Choroid plexus epithelial cell (primary cell): Measurements from ENCODE around the gene AUTS2.
"Not testable (repeated sequence)": the region's sequence is repeated elsewhere in the genome, so short reads cannot be mapped to it uniquely, and the experiment has no call there.

Source experiments
- DNase-seq: peaks from one replicate; pipeline ENCODE4 v3.0.0-alpha.2; 2010; ENCODE audit warnings: low read depth
- H3K4me3 ChIP-seq: 2 replicates; pipeline ENCODE4 v1.5.1; 2011; ENCODE audit warnings: low read depth, mild to moderate bottlenecking, control low read depth, low read length, moderate library complexity
- TF ChIP-seq, protein P1 (sequence below): conservative IDR thresholded peaks from 2 replicates; pipeline ENCODE4 v1.5.1; 2011; ENCODE audit warnings: low read depth, mild to moderate bottlenecking, control low read depth, inconsistent platforms, low read length, moderate library complexity

The AUTS2 gene

DNA sequence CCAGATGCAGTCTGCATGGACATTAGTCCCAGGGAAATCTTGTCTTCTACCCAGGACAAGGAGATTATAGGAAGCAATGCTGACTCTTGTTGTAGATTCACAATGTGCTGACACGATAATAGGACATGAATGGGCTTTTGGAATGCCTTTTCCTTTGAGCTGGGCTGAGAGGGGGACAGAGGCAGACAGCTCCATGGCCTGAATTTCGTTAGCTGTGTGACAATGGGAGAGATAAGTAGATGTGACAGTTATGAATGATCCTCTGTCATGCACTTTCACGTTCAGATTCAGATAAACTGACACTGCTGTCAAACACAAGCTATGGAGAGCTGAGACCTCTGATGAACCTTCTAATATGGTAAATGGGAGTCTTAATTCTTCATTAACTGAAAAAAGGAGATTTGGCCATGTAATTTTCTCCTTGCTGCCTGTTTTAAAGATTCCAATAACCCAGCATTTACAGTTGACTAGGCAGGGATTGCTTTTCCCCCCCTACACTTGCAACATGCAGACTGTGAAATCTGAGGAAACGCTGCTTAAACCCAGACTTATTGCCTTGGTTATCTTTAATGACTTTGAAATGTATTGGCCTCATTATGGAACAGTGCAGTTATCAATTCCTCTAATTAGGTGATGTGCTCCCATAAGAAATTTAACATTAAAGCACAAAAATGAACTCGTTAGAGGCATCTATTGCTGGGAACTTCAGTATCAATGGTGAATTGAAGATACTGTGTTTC is 669.3 kb downstream of the AUTS2 start:
- no peak for DNase-seq
- H3K4me3 ChIP-seq: no peak overlapping the region
- TF ChIP-seq, protein P1, sequence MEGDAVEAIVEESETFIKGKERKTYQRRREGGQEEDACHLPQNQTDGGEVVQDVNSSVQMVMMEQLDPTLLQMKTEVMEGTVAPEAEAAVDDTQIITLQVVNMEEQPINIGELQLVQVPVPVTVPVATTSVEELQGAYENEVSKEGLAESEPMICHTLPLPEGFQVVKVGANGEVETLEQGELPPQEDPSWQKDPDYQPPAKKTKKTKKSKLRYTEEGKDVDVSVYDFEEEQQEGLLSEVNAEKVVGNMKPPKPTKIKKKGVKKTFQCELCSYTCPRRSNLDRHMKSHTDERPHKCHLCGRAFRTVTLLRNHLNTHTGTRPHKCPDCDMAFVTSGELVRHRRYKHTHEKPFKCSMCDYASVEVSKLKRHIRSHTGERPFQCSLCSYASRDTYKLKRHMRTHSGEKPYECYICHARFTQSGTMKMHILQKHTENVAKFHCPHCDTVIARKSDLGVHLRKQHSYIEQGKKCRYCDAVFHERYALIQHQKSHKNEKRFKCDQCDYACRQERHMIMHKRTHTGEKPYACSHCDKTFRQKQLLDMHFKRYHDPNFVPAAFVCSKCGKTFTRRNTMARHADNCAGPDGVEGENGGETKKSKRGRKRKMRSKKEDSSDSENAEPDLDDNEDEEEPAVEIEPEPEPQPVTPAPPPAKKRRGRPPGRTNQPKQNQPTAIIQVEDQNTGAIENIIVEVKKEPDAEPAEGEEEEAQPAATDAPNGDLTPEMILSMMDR: no peak

DNA sequence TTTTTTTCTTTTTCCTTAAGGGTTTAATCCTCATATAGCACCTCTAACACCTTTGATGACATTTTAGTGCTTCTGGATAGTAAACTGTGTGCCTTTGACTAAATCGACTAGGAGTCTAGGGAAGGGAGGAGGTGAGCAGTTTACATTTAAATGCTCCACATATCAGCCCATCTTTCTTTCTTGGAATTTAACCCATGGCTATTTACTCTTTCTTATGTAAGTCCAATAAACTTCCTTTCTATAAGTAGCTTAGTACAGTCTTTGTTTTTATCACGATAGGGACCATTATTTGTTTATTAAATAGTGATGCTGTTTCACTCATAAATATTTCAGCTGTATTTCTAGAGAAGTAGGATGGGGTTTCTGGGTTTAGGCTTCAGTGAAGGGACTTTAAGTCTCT is 669.9 kb downstream of the AUTS2 start:
- no peak for DNase-seq
- H3K4me3 ChIP-seq: no peak overlapping the region
- TF ChIP-seq, protein P1: no peak

DNA sequence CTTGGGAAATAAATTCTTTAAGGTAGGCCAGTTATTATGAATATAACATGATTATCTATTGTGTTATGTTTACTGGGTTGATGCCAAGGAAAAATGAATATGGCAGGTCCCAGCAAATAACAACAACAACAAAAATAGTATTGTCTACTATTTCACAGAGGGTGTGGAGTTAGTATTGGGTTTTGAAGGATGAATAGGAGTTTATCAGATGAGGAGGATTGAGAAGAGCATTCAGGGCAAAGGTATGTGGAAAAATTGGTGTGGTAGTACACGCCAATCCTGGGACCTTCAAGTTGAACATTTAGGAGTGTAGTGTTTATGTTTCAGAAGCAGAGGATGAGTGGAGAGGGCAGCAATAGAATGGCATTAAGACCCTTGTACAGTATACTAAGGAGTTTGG is 671.9 kb downstream of the AUTS2 start:
- TF ChIP-seq, protein P1: no peak
- no peak overlapping the region for H3K4me3 ChIP-seq
- no peak for DNase-seq

DNA sequence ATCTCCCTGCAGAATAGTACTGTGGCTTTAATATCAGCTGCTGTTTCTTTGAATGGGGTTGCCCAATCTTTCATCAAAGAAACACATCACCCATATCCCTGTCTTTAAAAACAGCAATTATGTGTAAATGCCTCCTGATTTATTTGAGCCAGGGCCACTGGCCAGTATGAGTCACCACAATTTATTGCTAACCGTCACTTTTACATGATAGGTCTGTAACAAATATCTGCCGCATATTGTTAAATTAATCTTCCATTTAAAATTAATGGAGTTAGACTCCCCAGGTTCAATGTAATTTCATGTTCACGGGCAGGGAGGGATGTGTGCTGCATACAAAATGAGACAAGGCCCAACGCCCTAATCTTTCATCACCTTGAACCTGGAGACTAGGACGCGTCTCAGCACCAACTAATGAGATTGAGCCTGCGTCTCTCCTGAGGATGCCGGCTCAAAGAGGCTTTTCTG is 673.4 kb downstream of the AUTS2 start:
- no peak for DNase-seq
- TF ChIP-seq, protein P1: no peak
- no peak overlapping the region for H3K4me3 ChIP-seq

GRCh38 chr7:70275570-70275969 is 677.3 kb downstream of the AUTS2 start:
- not testable (repeated sequence) for H3K4me3 ChIP-seq, DNase-seq

DNA sequence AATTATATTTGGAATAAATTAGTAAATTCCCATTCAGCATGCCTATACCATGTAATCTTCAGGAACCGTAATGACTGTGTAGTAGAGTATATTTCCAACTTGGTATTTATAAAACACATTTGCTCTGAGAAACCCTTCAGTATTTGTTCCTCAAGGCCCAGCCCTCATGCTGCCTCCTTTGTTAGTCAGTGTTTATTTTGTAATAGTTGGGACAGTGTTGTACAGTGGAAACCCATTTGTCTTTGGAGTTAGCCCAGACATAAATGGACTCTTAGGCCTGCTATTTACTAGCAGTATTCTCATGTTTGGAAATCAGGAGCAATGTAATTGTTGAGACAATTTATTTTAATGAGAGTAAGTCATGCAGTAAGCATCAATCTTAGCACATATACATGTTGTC is 686.9 kb downstream of the AUTS2 start:
- H3K4me3 ChIP-seq: no peak overlapping the region
- no peak for DNase-seq
- TF ChIP-seq, protein P1: no peak

GRCh38 chr7:70285854-70286253 is 687.6 kb downstream of the AUTS2 start:
- TF ChIP-seq, protein P1: no peak
- no peak overlapping the region for H3K4me3 ChIP-seq
- DNase-seq: no peak
